Measurements from ENCODE around the gene SSTR3.
A peak's percentile ranks its signal among the peaks of the same experiment; 100 is the strongest.

DNA sequence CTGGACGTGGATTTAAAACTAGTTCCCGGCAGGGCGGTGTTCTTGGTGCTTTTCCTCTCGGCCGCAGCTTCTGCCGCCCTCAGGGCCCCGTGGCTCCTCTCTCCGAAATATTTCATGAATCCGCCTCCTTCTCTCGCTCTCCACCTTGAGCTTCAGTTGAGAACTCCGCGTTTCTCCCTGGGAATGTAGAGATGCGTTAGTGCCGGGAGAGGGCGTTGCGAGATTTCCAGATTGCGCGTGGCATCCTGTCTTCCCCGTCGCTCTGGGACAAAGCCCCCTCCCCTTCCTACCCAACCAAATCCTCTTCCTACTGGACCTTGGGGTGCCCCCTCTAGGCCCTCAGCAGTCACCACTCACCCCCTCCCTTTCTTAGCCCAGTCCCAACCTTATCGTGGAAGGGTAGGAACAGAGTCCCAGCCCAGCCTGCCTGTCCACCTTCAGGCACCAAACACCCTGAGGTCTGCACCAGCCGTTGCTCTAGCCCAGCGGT is 47.3 kb upstream of the SSTR3 start:
- TF ChIP-seq CTCF (IDR thresholded peaks at IDR 0.05; ENCODE audit: low read depth, low read length): peak; percentile 89
- no peak for TF ChIP-seq EZH2phosphoT487 (IDR thresholded peaks at IDR 0.05; ENCODE audit: low read depth)

All from OCI-LY3 (cell line).